ENCODE results near the gene SV2B. TPM values are rescaled to one million over a fixed set of nuclear protein-coding genes. Genes with fewer than 3 reads are reported as not detected.

Gene SV2B
- total and polyA plus RNA-seq, 9 of the 15 experiments (the other 6 are each of a cell fraction or from before 2014, with no cell fraction given), result 0.01 to 0.25 (median 0.11) TPM

GRCh38 chr15:91124132-91124531 lies 24.1 kb downstream of the SV2B start:
- Histone ChIP-seq H3K4me3 (no peak overlapping the region), H3K4me1 (replicated peaks in 1 of 2; ENCODE audit: control insufficient read depth in 2 of 2, insufficient read depth in 2 of 2, low read length in 2 of 2) (no peaks in the 10 kb centered on the region), H3K9me3 (replicated peaks; ENCODE audit: control insufficient read depth, insufficient read depth, low read depth, low read length) (no peaks in the 10 kb centered on the region), H3K79me2 (ENCODE audit: control insufficient read depth, insufficient read depth, low read length) (no peaks in the 10 kb centered on the region), H3K27ac (ENCODE audit: extremely low read depth, low read depth, low read length) (no peak overlapping the region), H2AFZ (ENCODE audit: low read depth, low read length) (no peak overlapping the region), H3K36me3 (ENCODE audit: control insufficient read depth, insufficient read depth, low read length) (no peaks in the 10 kb centered on the region), H4K20me1 (replicated peaks; ENCODE audit: control insufficient read depth, insufficient read depth, low read length) (no peaks in the 10 kb centered on the region; the same call in 1 of the 2 replicates), H3K9me1 (ENCODE audit: control insufficient read depth, insufficient read depth, low read length) (no peaks in the 10 kb centered on the region), H3K4me2 (ENCODE audit: insufficient read depth, low read length) (no peak overlapping the region), H3K9ac (ENCODE audit: insufficient read depth in 1 of 2, low read depth in 2 of 2, low read length in 2 of 2) (no peak overlapping the region), H3K27me3 (ENCODE audit: control insufficient read depth in 2 of 2, insufficient read depth in 2 of 2, low read length in 2 of 2) (peaks cover 10 to 11% of the 10 kb centered on the region in 2 experiments; a peak in 4 of 5 replicates)
- BruUV-seq (replicated peaks), result no TSS peak
- ChIA-PET POLR2A (no interaction called here), CTCF (ENCODE audit: low intra/inter-chr PET ratio) (no interaction called here)
- no peak for TF ChIP-seq FOXM1 (IDR thresholded peaks at IDR 0.05; ENCODE audit: low read depth)
- TF ChIP-seq FOXM1 (CRISPR knock-in tag; IDR thresholded peaks at IDR 0.05; ENCODE audit: low read depth), result no peak
- no peak for TF ChIP-seq GABPA (tag; conservative IDR thresholded peaks at IDR 0.05; ENCODE audit: low read depth)
- TF ChIP-seq ZNF586 (CRISPR knock-in tag; conservative IDR thresholded peaks at IDR 0.05), result no peak
- no peak for TF ChIP-seq HNRNPLL (IDR thresholded peaks at IDR 0.05; ENCODE audit: low read depth, low read length, poor library complexity, severe bottlenecking)
- TF ChIP-seq GTF2F1 (IDR thresholded peaks at IDR 0.05; ENCODE audit: low read depth, low read length), result no peak
- TF ChIP-seq ZNF232 (CRISPR knock-in tag; IDR thresholded peaks at IDR 0.05), result no peak
- TF ChIP-seq CXXC5 (CRISPR knock-in tag; IDR thresholded peaks at IDR 0.05), result no peak
- no peak for TF ChIP-seq HNRNPK (IDR thresholded peaks at IDR 0.05; ENCODE audit: low read depth, low read length, poor library complexity, severe bottlenecking)
- in situ Hi-C loops (cut with MboI) (no loop called here), intact Hi-C loops (cut with micrococcal nuclease) (no loop called here)
- 2% methylated on average over 5 of the region's 5 CpGs for WGBS (ENCODE audit: insufficient coverage, low coverage, missing lambda C conversion rate)
- no peak for FAIRE-seq
- no peak for DNase-seq (ENCODE audit: extremely low read depth in 1 of 4, low spot score in 3 of 4)
- ATAC-seq, result no peak

Measured in K562 (cell line).